Measurements from ENCODE around the gene VPS72.

- TF ChIP-seq STAG1 (CRISPR knock-in tag; IDR thresholded peaks at IDR 0.05), result no peak
- no peak for TF ChIP-seq CBX5 (CRISPR knock-in tag; IDR thresholded peaks at IDR 0.05; ENCODE audit: borderline replicate concordance)
- TF ChIP-seq ZNF143 (CRISPR knock-in tag; IDR thresholded peaks at IDR 0.05), result no peak
- no peak for TF ChIP-seq CHCHD3 (CRISPR knock-in tag; IDR thresholded peaks at IDR 0.05)
- no peak for TF ChIP-seq ZNF619 (CRISPR knock-in tag; IDR thresholded peaks at IDR 0.05)
- no peak for TF ChIP-seq ETS1 (CRISPR knock-in tag; IDR thresholded peaks at IDR 0.05)
- TF ChIP-seq CTCF (CRISPR knock-in tag; IDR thresholded peaks at IDR 0.05), result no peak
- no peak for TF ChIP-seq THAP7 (CRISPR knock-in tag; IDR thresholded peaks at IDR 0.05)
- TF ChIP-seq ZKSCAN8 (CRISPR knock-in tag; IDR thresholded peaks at IDR 0.05; ENCODE audit: borderline replicate concordance), result no peak
Measured at GRCh38 chr1:151142411-151143056, 47.5 kb downstream of the VPS72 start.

Measured in HepG2 (cell line).